Panc1 (cell line): ENCODE measurements around the gene EIF4G3. TPM values are rescaled to one million over a fixed set of nuclear protein-coding genes. Genes with fewer than 3 reads are reported as not detected.

ENCODE experiments used
- ATAC-seq: fragments of 200-7000 bp; cut with Tn5 transposase; 2 replicates; pipeline ENCODE4 v1.9.1; 2020; ENCODE audit warnings: mild to moderate bottlenecking, moderate library complexity
- BruUV-seq: library from RNA; stranded (reverse); fragments of 400-500 nt; replicated peaks from 2 replicates; lab custom pipeline; 2021; lab: Mats Ljungman, UMichigan
- CTCF ChIA-PET: fragments of 300-600 bp; sonication (Branson Sonifier 250); formaldehyde crosslinking; loops from one replicate; lab custom pipeline; 2022; ENCODE audit warnings: antibody characterized with exemption; lab: Charles Lee
- POLR2A ChIA-PET: fragments of 300-600 bp; sonication (Branson Sonifier 250); formaldehyde crosslinking; loops from one replicate; lab custom pipeline; 2022; ENCODE audit warnings: antibody characterized with exemption; lab: Charles Lee
- DNase-seq: peaks from one replicate; pipeline ENCODE4 v3.0.0-alpha.2; 2010; ENCODE audit warnings: low read depth, low spot score
- H3K27ac ChIP-seq: 2 replicates; pipeline ENCODE4 v1.5.1; 2011; ENCODE audit warnings: mild to moderate bottlenecking, low read length, inconsistent platforms
- H3K27me3 ChIP-seq: fragments of 200-500 bp; sonication (Bioruptor generic); 2 replicates; pipeline ENCODE4 v1.6.0; 2014; ENCODE audit warnings: low read length, inconsistent platforms; ENCODE audit not compliant: control insufficient read depth, insufficient read depth
- H3K36me3 ChIP-seq: fragments of 200-500 bp; sonication (Bioruptor generic); 2 replicates; pipeline ENCODE4 v1.5.1; 2014; ENCODE audit warnings: inconsistent platforms, mild to moderate bottlenecking, low read length, moderate library complexity; ENCODE audit not compliant: control insufficient read depth, insufficient read depth
- H3K4me1 ChIP-seq: 2 replicates; pipeline ENCODE4 v1.5.1; 2011; ENCODE audit warnings: inconsistent platforms, mild to moderate bottlenecking, low read length, moderate library complexity; ENCODE audit not compliant: control insufficient read depth, insufficient read depth
- H3K4me3 ChIP-seq, 2 experiments: 2 replicates each; pipeline ENCODE4 v1.5.1; 2011 to 2012; ENCODE audit warnings: low read depth in 2 of 2, low read length in 2 of 2, mild to moderate bottlenecking in 2 of 2, inconsistent platforms in 1 of 2, moderate library complexity in 1 of 2
- H3K9me3 ChIP-seq: fragments of 200-500 bp; sonication (Bioruptor generic); 2 replicates; pipeline ENCODE4 v1.5.1; 2014; ENCODE audit warnings: low read depth, mild to moderate bottlenecking, inconsistent platforms, low read length, moderate library complexity; ENCODE audit not compliant: control insufficient read depth, insufficient read depth
- CTCF ChIP-seq: fragments of 450-650 bp; IDR thresholded peaks from 2 replicates; pipeline ENCODE4 v1.5.1; 2017; ENCODE audit warnings: mild to moderate bottlenecking
- POLR2AphosphoS5 ChIP-seq: IDR thresholded peaks from 2 replicates; pipeline ENCODE4 v1.6.1; 2012; ENCODE audit warnings: mild to moderate bottlenecking, low read depth, low read length, moderate library complexity
- REST ChIP-seq, 2 experiments: IDR thresholded peaks; 2 replicates each; pipeline ENCODE4 v1.6.1; 2011 to 2012; ENCODE audit warnings: low read depth in 2 of 2, control low read depth in 1 of 2, low read length in 1 of 2, mild to moderate bottlenecking in 1 of 2, moderate library complexity in 1 of 2; ENCODE audit not compliant: insufficient read depth in 1 of 2
- SIN3A ChIP-seq: IDR thresholded peaks from 2 replicates; pipeline ENCODE4 v1.6.1; 2012; ENCODE audit warnings: low read depth, mild to moderate bottlenecking, low read length, moderate library complexity, borderline replicate concordance; ENCODE audit not compliant: insufficient read depth
- TCF7L2 ChIP-seq: IDR thresholded peaks from 2 replicates; pipeline ENCODE4 v1.6.1; 2011; ENCODE audit warnings: mild to moderate bottlenecking, low read depth, low read length, inconsistent platforms
- in situ Hi-C: cut with HindIII; loops from 2 replicates; pipeline ENCODE4 v1.10.0; 2016; ENCODE audit warnings: low sequenced_read_pairs, low pct_unique_long_range_greater_than_20kb
- intact Hi-C: fragments of 100-400 bp; cut with micrococcal nuclease; formaldehyde crosslinking; loops from one replicate; pipeline ENCODE4 v1.10.0; 2022; ENCODE audit not compliant: unreplicated experiment
- total RNA-seq: library from RNA; stranded (reverse); gene quantifications from one replicate; pipeline ENCODE4 v1.2.1, GENCODE V29; 2021; ENCODE audit not compliant: unreplicated experiment

EIF4G3 gene
- total RNA-seq, 1 experiment from 2014 or later: 78.6 TPM

GRCh38 chr1:21020151-21020550, 156.5 kb downstream of the EIF4G3 start:
- TF ChIP-seq REST (IDR thresholded peaks at IDR 0.05; ENCODE audit: insufficient read depth in 1 of 2, low read depth in 2 of 2, low read length in 1 of 2): no peak
- no peak for TF ChIP-seq CTCF
- no peak for TF ChIP-seq POLR2AphosphoS5
- Histone ChIP-seq H3K4me1 (peaks cover 28% of the 10 kb centered on the region), H3K27me3 (no peaks in the 10 kb centered on the region), H3K27ac (no peak overlapping the region), H3K4me3 (no peak overlapping the region), H3K9me3 (no peaks in the 10 kb centered on the region), H3K36me3 (no peaks in the 10 kb centered on the region)
- ChIA-PET POLR2A (interaction anchor here (0.6 kb wide), 1 partner anchor 88 kb away, joined by 3 read pairs; no protein-coding TSS in a partner anchor), CTCF (no interaction called here)
- intact Hi-C loops (no loop called here), in situ Hi-C loops (no loop called here)
- BruUV-seq: no TSS peak
- no peak for ATAC-seq
- no peak for DNase-seq

- intact Hi-C loops (no loop called here), in situ Hi-C loops (no loop called here)
- no peaks in the 10 kb centered on the region for H3K9me3 ChIP-seq
- TF ChIP-seq TCF7L2 (no peak), CTCF (no peak), SIN3A (no peak), REST (IDR thresholded peaks at IDR 0.05; ENCODE audit: insufficient read depth in 1 of 2, low read depth in 2 of 2, low read length in 1 of 2) (no peak), POLR2AphosphoS5 (no peak)
- BruUV-seq: no TSS peak
- DNase-seq (no peak), ATAC-seq (no peak)
- H3K4me1 ChIP-seq: peaks cover 28% of the 10 kb centered on the region
- H3K27me3 ChIP-seq: no peaks in the 10 kb centered on the region
- POLR2A ChIA-PET: interaction anchor here (1.1 kb wide), 1 partner anchor 25 kb away, joined by 7 read pairs; no protein-coding TSS in a partner anchor
- CTCF ChIA-PET: interaction anchor here (0.6 kb wide), 1 partner anchor 471 kb away, joined by 6 read pairs; no protein-coding TSS in a partner anchor
- no peak overlapping the region for H3K4me3 ChIP-seq
- H3K27ac ChIP-seq: peak overlapping the region; percentile 30; the same call in 1 of the 2 replicates
- H3K36me3 ChIP-seq: no peaks in the 10 kb centered on the region
Measured at GRCh38 chr1:21018673-21019072, 158.0 kb downstream of the EIF4G3 start.
